DND-41 (cell line): Measurements from ENCODE around the gene SMIM31.

Source experiments
- EZH2 ChIP-seq: IDR thresholded peaks from 3 replicates; pipeline ENCODE4 v1.6.1; 2012; ENCODE audit warnings: borderline replicate concordance, low read depth, mild to moderate bottlenecking, moderate library complexity, low read length, inconsistent platforms; ENCODE audit not compliant: severe bottlenecking
- TF ChIP-seq, protein P1 (sequence below): IDR thresholded peaks from 2 replicates; pipeline ENCODE4 v1.5.1; 2012; ENCODE audit warnings: borderline replicate concordance, low read length, moderate library complexity, mild to moderate bottlenecking; ENCODE audit not compliant: poor library complexity, severe bottlenecking; ENCODE audit errors: extremely low read depth

DNA sequence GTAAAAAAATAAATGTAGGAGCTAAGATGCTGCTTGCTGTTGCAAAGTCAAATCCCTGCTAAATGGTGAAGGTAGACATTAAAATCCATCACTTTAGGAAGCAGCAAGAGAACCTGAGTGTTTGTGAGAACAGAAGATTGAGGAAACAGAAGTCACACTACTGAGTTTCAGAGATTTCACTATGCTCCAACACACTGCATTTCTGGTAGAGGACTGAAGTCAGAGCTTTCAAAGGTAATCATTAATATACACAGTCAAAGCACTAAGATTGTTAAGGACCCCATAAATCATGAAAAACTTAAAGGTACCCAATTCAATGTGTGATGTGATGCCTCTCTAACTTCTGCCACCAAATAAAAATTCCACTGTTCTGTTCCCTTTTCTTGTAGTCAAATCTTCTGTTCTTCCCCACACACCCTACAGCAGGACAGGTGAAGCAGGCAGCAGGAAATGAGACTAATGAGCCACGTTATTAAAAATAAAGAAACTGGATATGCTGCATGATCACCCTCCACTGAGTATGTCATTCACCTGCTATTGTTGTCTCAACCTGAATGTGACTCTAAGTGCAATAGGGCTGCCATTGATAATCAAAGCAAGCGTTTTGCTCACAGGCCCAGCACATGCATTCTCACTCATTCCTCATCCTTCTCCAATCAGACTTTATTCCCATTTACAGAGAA, 94.2 kb downstream of the SMIM31 start:
- TF ChIP-seq, protein P1, sequence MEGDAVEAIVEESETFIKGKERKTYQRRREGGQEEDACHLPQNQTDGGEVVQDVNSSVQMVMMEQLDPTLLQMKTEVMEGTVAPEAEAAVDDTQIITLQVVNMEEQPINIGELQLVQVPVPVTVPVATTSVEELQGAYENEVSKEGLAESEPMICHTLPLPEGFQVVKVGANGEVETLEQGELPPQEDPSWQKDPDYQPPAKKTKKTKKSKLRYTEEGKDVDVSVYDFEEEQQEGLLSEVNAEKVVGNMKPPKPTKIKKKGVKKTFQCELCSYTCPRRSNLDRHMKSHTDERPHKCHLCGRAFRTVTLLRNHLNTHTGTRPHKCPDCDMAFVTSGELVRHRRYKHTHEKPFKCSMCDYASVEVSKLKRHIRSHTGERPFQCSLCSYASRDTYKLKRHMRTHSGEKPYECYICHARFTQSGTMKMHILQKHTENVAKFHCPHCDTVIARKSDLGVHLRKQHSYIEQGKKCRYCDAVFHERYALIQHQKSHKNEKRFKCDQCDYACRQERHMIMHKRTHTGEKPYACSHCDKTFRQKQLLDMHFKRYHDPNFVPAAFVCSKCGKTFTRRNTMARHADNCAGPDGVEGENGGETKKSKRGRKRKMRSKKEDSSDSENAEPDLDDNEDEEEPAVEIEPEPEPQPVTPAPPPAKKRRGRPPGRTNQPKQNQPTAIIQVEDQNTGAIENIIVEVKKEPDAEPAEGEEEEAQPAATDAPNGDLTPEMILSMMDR = no peak
- no peak for TF ChIP-seq EZH2
